Neural cell (in vitro differentiated cells): ENCODE results near the gene ARHGAP45.
"Not testable (repeated sequence)": the region's sequence is repeated elsewhere in the genome, so short reads cannot be mapped to it uniquely, and the experiment has no call there.

Experiments used
- CTCF ChIP-seq: fragments of 450-650 bp; IDR thresholded peaks from 2 replicates; pipeline ENCODE4 v1.5.1; 2014; ENCODE audit warnings: antibody characterized with exemption, mild to moderate bottlenecking, moderate library complexity; ENCODE audit not compliant: poor library complexity, severe bottlenecking
- EP300 ChIP-seq: fragments of 450-650 bp; conservative IDR thresholded peaks from 2 replicates; pipeline ENCODE4 v1.6.1; 2014; ENCODE audit warnings: antibody characterized with exemption, mild to moderate bottlenecking, moderate library complexity; ENCODE audit not compliant: poor library complexity, severe bottlenecking
- EZH2 ChIP-seq: fragments of 200-600, 300-800 bp; shearing (Covaris generic), sonication (generic); IDR thresholded peaks from 2 replicates; pipeline ENCODE4 v1.6.1; 2014; ENCODE audit warnings: antibody characterized with exemption, low read length, borderline replicate concordance, mild to moderate bottlenecking; ENCODE audit not compliant: insufficient read depth, poor library complexity, severe bottlenecking
- POLR2AphosphoS5 ChIP-seq: IDR thresholded peaks from 2 replicates; pipeline ENCODE4 v1.6.1; 2012
- RAD21 ChIP-seq: fragments of 450-650 bp; conservative IDR thresholded peaks from 2 replicates; pipeline ENCODE4 v1.6.1; 2014; ENCODE audit warnings: antibody characterized with exemption, mild to moderate bottlenecking, moderate library complexity
- TAF1 ChIP-seq: IDR thresholded peaks from 2 replicates; pipeline ENCODE4 v1.6.1; 2012; ENCODE audit warnings: low read depth

- TF ChIP-seq CTCF, TAF1, POLR2AphosphoS5, EZH2, RAD21, EP300: not testable (repeated sequence)
These were observed 47.8 kb downstream of the ARHGAP45 start for GRCh38 chr19:1114728-1115127.
